Vagina (tissue), 2 donors: ENCODE measurements around the gene FGF3.

Experiments used
- POLR2AphosphoS5 ChIP-seq, 2 donors: sonication (generic); formaldehyde crosslinking; IDR thresholded peaks; one replicate each; pipeline ENCODE4 v1.9.0; 2017; ENCODE audit warnings: antibody characterized with exemption in 2 of 2, mild to moderate bottlenecking in 2 of 2, low read depth in 1 of 2; ENCODE audit not compliant: insufficient read depth in 1 of 2
- TF ChIP-seq, protein P1 (sequence below), 3 experiments: fragments of 450-650 bp in 2 of 3; fragments of 200-600 bp in 1 of 3; sonication (generic) in 1 of 3; IDR thresholded peaks; one replicate each; pipeline ENCODE4 v1.5.1; 2017 to 2019; ENCODE audit warnings: antibody characterized with exemption in 3 of 3, mild to moderate bottlenecking in 2 of 3, moderate library complexity in 2 of 3

- TF ChIP-seq, protein P1, sequence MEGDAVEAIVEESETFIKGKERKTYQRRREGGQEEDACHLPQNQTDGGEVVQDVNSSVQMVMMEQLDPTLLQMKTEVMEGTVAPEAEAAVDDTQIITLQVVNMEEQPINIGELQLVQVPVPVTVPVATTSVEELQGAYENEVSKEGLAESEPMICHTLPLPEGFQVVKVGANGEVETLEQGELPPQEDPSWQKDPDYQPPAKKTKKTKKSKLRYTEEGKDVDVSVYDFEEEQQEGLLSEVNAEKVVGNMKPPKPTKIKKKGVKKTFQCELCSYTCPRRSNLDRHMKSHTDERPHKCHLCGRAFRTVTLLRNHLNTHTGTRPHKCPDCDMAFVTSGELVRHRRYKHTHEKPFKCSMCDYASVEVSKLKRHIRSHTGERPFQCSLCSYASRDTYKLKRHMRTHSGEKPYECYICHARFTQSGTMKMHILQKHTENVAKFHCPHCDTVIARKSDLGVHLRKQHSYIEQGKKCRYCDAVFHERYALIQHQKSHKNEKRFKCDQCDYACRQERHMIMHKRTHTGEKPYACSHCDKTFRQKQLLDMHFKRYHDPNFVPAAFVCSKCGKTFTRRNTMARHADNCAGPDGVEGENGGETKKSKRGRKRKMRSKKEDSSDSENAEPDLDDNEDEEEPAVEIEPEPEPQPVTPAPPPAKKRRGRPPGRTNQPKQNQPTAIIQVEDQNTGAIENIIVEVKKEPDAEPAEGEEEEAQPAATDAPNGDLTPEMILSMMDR (IDR thresholded peaks at IDR 0.05): no peak
- no peak for TF ChIP-seq POLR2AphosphoS5 (IDR thresholded peaks at IDR 0.05; ENCODE audit: insufficient read depth in 1 of 2, low read depth in 1 of 2)
These were observed 41.0 kb upstream of the FGF3 start for GRCh38 chr11:69860244-69860643.
